ENCODE measurements around the gene CST9L.
A peak's percentile ranks its signal among the peaks of the same experiment; 100 is the strongest.

Gene CST9L

DNA sequence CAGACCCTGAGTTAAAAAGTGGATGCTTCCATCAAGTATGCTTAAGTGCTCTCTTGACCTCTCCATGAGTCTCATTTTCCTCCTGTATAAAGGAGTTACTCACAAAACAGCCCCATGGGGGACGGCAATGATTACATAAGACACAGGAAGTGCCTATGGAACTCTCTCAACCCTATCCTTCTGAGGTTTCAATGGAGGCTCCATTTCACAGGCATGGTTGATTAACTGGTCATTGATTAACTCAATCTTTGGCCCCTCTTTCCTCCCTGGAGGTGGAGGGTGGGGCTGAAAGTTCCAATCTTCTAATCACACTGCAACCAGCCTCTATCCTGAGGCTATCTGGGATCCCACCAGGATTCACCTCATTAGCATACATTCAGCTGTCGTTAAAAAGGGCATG lies 48.1 kb downstream of the CST9L start:
- Mint-ChIP-seq H3K9me3 (no peaks in the 10 kb centered on the region), H3K4me3 (no peak overlapping the region), H3K36me3 (ENCODE audit: low read depth) (no peaks in the 10 kb centered on the region), H3K27me3 (ENCODE audit: low read depth) (no peaks in the 10 kb centered on the region), H3K4me1 (no peaks in the 10 kb centered on the region), H3K27ac (peak overlapping the region in 1 of 3 experiments; percentile 85)
- TF ChIP-seq, protein P1, sequence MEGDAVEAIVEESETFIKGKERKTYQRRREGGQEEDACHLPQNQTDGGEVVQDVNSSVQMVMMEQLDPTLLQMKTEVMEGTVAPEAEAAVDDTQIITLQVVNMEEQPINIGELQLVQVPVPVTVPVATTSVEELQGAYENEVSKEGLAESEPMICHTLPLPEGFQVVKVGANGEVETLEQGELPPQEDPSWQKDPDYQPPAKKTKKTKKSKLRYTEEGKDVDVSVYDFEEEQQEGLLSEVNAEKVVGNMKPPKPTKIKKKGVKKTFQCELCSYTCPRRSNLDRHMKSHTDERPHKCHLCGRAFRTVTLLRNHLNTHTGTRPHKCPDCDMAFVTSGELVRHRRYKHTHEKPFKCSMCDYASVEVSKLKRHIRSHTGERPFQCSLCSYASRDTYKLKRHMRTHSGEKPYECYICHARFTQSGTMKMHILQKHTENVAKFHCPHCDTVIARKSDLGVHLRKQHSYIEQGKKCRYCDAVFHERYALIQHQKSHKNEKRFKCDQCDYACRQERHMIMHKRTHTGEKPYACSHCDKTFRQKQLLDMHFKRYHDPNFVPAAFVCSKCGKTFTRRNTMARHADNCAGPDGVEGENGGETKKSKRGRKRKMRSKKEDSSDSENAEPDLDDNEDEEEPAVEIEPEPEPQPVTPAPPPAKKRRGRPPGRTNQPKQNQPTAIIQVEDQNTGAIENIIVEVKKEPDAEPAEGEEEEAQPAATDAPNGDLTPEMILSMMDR (IDR thresholded peaks at IDR 0.05; ENCODE audit: unreplicated experiment in 3 of 3) = no peak

GRCh38 chr20:23519556-23519955 lies 48.7 kb downstream of the CST9L start:
- Mint-ChIP-seq H3K9me3 (no peaks in the 10 kb centered on the region), H3K4me1 (no peaks in the 10 kb centered on the region), H3K27ac (peak overlapping the region in 1 of 3 experiments; percentile 85), H3K27me3 (ENCODE audit: low read depth) (no peaks in the 10 kb centered on the region), H3K4me3 (no peak overlapping the region), H3K36me3 (ENCODE audit: low read depth) (no peaks in the 10 kb centered on the region)
- TF ChIP-seq, protein P1 (IDR thresholded peaks at IDR 0.05; ENCODE audit: unreplicated experiment in 3 of 3) = no peak

DNA sequence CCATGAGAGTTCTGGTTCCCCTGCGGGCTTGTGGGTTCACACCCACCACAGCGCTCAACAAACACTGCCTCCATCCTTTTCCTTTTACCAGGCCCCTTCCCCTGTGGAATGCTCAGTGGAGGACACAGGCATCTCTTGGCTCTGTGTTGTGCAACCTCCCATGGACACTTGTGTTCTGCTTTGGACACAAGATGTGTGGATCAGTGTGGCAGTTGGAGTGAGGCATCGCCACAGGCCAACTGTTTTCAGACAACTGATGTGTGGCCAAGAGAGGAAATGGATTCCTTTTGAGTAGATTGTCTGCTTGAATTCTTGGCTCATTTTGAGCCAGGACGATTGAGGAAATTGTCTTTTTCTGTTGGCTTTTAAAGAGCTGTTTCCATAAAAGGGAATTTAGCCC lies 50.6 kb downstream of the CST9L start:
- Mint-ChIP-seq H3K9me3 (no peaks in the 10 kb centered on the region), H3K27ac (no peak overlapping the region), H3K27me3 (ENCODE audit: low read depth) (no peaks in the 10 kb centered on the region), H3K4me1 (no peaks in the 10 kb centered on the region), H3K4me3 (no peak overlapping the region), H3K36me3 (ENCODE audit: low read depth) (no peaks in the 10 kb centered on the region)
- TF ChIP-seq, protein P1 (IDR thresholded peaks at IDR 0.05; ENCODE audit: unreplicated experiment in 3 of 3) = no peak

DNA sequence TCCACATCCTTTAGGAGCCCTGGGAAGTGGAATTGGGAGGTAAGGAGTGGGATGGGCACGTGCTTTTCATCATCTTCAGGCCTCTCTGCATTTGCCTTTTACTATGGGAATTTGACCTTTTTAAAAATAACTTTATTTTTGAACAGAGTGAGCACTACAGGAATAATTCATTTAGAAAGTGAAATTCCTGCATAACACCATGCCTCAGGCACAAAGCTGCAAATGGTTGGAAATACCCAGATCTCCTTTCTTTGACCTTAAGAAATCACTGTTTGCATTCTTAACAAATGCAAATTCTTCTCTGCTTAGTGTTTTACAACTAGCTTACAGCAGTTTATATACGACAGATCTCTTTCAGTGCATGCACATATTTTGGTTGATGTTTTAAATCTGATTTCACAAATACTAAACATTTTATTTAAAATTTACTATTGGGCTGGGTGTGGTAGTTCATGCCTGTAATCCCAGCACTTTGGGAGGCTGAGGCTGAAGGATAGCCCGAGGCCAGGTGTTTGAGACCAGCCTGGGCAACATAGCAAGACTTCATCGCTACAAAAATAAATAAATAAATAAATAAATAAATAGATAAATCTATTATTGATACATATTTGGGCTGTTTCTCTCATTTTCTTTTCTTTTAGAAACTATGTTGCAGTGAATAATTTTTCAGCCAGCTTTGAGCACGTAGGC lies 52.9 kb downstream of the CST9L start:
- Mint-ChIP-seq H3K9me3 (no peaks in the 10 kb centered on the region), H3K36me3 (ENCODE audit: low read depth) (no peaks in the 10 kb centered on the region), H3K27me3 (ENCODE audit: low read depth) (no peaks in the 10 kb centered on the region), H3K27ac (no peak overlapping the region), H3K4me3 (no peak overlapping the region), H3K4me1 (no peaks in the 10 kb centered on the region)
- TF ChIP-seq, protein P1 (IDR thresholded peaks at IDR 0.05; ENCODE audit: unreplicated experiment in 3 of 3) = no peak

- H3K27me3 Mint-ChIP-seq (ENCODE audit: low read depth) = no peaks in the 10 kb centered on the region
- TF ChIP-seq, protein P1 (IDR thresholded peaks at IDR 0.05; ENCODE audit: unreplicated experiment in 3 of 3) = no peak
- no peaks in the 10 kb centered on the region for H3K36me3 Mint-ChIP-seq (ENCODE audit: low read depth)
- no peak overlapping the region for H3K27ac Mint-ChIP-seq
- H3K4me1 Mint-ChIP-seq = no peaks in the 10 kb centered on the region
- no peak overlapping the region for H3K4me3 Mint-ChIP-seq
- no peaks in the 10 kb centered on the region for H3K9me3 Mint-ChIP-seq
Measured at GRCh38 chr20:23514848-23515247, 53.4 kb downstream of the CST9L start.
